PC-9 (cell line): ENCODE measurements around the gene RBM19.

Experiments used
- EZH2 ChIP-seq: fragments of 200-600 bp; sonication (generic); IDR thresholded peaks from 2 replicates; pipeline ENCODE4 v1.8.0; 2017; ENCODE audit warnings: antibody characterized with exemption, low read depth
- TF ChIP-seq, protein P1 (sequence below): fragments of 200-600 bp; sonication (generic); conservative IDR thresholded peaks from 2 replicates; pipeline ENCODE4 v1.6.1; 2017; ENCODE audit warnings: mixed run types, antibody characterized with exemption, mild to moderate bottlenecking, moderate library complexity

DNA sequence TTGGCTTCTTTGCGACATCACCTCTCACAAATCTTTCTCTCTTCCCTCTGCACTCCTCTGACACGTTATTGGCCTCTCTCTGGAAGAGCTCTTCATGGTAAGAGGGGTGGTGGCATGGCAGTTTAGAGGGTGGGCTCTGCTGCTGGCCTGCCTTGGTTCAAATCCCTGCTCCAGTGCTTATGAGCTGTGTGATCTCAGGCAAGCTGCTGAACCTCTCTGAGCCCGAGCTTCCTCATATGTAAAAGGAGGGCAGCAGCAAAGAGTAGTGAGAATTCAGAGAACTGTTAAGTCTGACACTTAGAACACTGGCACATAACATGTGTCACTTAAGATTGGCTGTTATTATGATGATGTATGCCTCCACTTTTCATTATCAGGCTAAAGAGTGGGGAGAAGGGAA is 118.3 kb downstream of the RBM19 start:
- TF ChIP-seq, protein P1, sequence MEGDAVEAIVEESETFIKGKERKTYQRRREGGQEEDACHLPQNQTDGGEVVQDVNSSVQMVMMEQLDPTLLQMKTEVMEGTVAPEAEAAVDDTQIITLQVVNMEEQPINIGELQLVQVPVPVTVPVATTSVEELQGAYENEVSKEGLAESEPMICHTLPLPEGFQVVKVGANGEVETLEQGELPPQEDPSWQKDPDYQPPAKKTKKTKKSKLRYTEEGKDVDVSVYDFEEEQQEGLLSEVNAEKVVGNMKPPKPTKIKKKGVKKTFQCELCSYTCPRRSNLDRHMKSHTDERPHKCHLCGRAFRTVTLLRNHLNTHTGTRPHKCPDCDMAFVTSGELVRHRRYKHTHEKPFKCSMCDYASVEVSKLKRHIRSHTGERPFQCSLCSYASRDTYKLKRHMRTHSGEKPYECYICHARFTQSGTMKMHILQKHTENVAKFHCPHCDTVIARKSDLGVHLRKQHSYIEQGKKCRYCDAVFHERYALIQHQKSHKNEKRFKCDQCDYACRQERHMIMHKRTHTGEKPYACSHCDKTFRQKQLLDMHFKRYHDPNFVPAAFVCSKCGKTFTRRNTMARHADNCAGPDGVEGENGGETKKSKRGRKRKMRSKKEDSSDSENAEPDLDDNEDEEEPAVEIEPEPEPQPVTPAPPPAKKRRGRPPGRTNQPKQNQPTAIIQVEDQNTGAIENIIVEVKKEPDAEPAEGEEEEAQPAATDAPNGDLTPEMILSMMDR = no peak
- TF ChIP-seq EZH2 = no peak
